AG04450 (cell line): ENCODE data around the gene CTXN1. TPM values are rescaled to one million over a fixed set of nuclear protein-coding genes. Genes with fewer than 3 reads are reported as not detected.
"Not testable (repeated sequence)": the region's sequence is repeated elsewhere in the genome, so short reads cannot be mapped to it uniquely, and the experiment has no call there.

Experiments
- CTCF ChIA-PET: fragments of 300-600, 350-600 bp; formaldehyde crosslinking; extraction: SDS; loops from one replicate; lab custom pipeline; 2022; ENCODE audit warnings: antibody characterized with exemption, inconsistent platforms; lab: Charles Lee
- POLR2A ChIA-PET: fragments of 350-600 bp; formaldehyde crosslinking; extraction: SDS; loops from one replicate; lab custom pipeline; 2021; ENCODE audit warnings: antibody characterized with exemption, inconsistent platforms; lab: Yijun Ruan, JAX
- DNase-seq: peaks from one replicate; pipeline ENCODE4 v3.0.0-alpha.2; 2011; ENCODE audit warnings: low read depth, low spot score
- H3K27ac ChIP-seq: one replicate; pipeline ENCODE4 v1.5.1; 2012; ENCODE audit warnings: low read depth, low read length, control low read depth
- H3K27me3 ChIP-seq: one replicate; pipeline ENCODE4 v1.6.0; 2012; ENCODE audit warnings: low read length; ENCODE audit not compliant: control insufficient read depth, insufficient read depth
- H3K4me3 ChIP-seq: 2 replicates; pipeline ENCODE4 v1.5.1; 2011; ENCODE audit warnings: mild to moderate bottlenecking, low read depth, low read length, control low read depth
- H3K9me3 ChIP-seq: 2 replicates; pipeline ENCODE4 v1.5.1; 2012; ENCODE audit warnings: low read length; ENCODE audit not compliant: control insufficient read depth, insufficient read depth
- CTCF ChIP-seq: IDR thresholded peaks from 2 replicates; pipeline ENCODE4 v1.5.1; 2011; ENCODE audit warnings: low read depth, low read length, control low read depth, inconsistent platforms
- polyA plus RNA-seq: library from polyadenylated mRNA; depleted of rRNA; stranded (reverse); fragments of >200 nt; gene quantifications from 2 replicates; pipeline ENCODE4 v1.2.3, GENCODE V29; 2011

The CTXN1 gene
- polyA plus RNA-seq, 1 experiment: 0.95 TPM

- TF ChIP-seq CTCF: no peak
- ChIA-PET POLR2A (no interaction called here), CTCF (no interaction called here)
- Histone ChIP-seq H3K9me3 (no peaks in the 10 kb centered on the region; the same call in 1 of the 2 replicates), H3K27me3 (no peaks in the 10 kb centered on the region), H3K4me3 (no peak overlapping the region), H3K27ac (no peak overlapping the region)
- no peak for DNase-seq
These were observed 30.4 kb downstream of the CTXN1 start for GRCh38 chr19:7895565-7895964.

- CTCF ChIA-PET: interaction anchor here (1.3 kb wide), 1 partner anchor 9 kb away, joined by 3 read pairs; the partner anchor contains the start of gene MAP2K7
- no peak for DNase-seq
These were observed 31.2 kb downstream of the CTXN1 start for GRCh38 chr19:7894612-7895309.

GRCh38 chr19:7893362-7894101 is 32.4 kb downstream of the CTXN1 start:
- DNase-seq, H3K4me3 ChIP-seq, H3K27me3 ChIP-seq, H3K9me3 ChIP-seq, H3K27ac ChIP-seq: not testable (repeated sequence)
- ChIA-PET CTCF (interaction anchor here (0.6 to 1.3 kb wide), 3 partner anchors 10 to 1442 kb away, joined by 3 to 5 read pairs (median 4); partner anchors contain the start of gene MAP2K7), POLR2A (interaction anchor here (0.6 to 0.7 kb wide), 3 partner anchors 8 to 205 kb away, joined by 5 to 8 read pairs (median 5); no protein-coding TSS in a partner anchor)

More at GRCh38 chr19:7894612-7895309, 31.2 kb downstream of the CTXN1 start:
- no peak for TF ChIP-seq CTCF
- POLR2A ChIA-PET: no interaction called here
- H3K9me3 ChIP-seq: no peaks in the 10 kb centered on the region; the same call in 1 of the 2 replicates
- H3K4me3 ChIP-seq: no peak overlapping the region
- H3K27me3 ChIP-seq: no peaks in the 10 kb centered on the region
- H3K27ac ChIP-seq: no peak overlapping the region

- Histone ChIP-seq H3K4me3 (peak overlapping the region; percentile 71), H3K9me3 (no peaks in the 10 kb centered on the region; the same call in 1 of the 2 replicates), H3K27me3 (peaks cover 2% of the 10 kb centered on the region), H3K27ac (no peak overlapping the region)
- CTCF ChIA-PET: interaction anchor here (0.5 to 2.3 kb wide), 4 partner anchors 15 to 692 kb away, joined by 3 to 12 read pairs (median 4); partner anchors contain the start of genes MAP2K7 and TIMM44
- no peak for DNase-seq
- TF ChIP-seq CTCF: no peak
- POLR2A ChIA-PET: interaction anchor here (0.6 to 1.2 kb wide), 4 partner anchors 9 to 31 kb away, joined by 3 to 4 read pairs (median 4); partner anchors contain the start of genes MAP2K7 and SNAPC2
These were observed 37.1 kb downstream of the CTXN1 start for GRCh38 chr19:7888826-7889217.

GRCh38 chr19:7888145-7888825 is 37.6 kb downstream of the CTXN1 start, which contains the start of gene LRRC8E:
Gene LRRC8E, plus strand, starts transcription at chr19:7888510. Its CDS starts 7,094 bp downstream, at chr19:7895604.
- ChIA-PET POLR2A (interaction anchor here (0.5 to 1.2 kb wide), 6 partner anchors 9 to 32 kb away, joined by 3 to 8 read pairs (median 4); partner anchors contain the start of genes MAP2K7 and SNAPC2), CTCF (interaction anchor here (0.5 to 2.3 kb wide), 5 partner anchors 16 to 693 kb away, joined by 3 to 12 read pairs (median 4); partner anchors contain the start of genes MAP2K7 and TIMM44)
- DNase-seq: no peak
- peak within 1 kb of the TSS; percentile 71 for H3K4me3 ChIP-seq
- TF ChIP-seq CTCF: no peak
- no peaks in the 10 kb centered on the region; the same call in 1 of the 2 replicates for H3K9me3 ChIP-seq
- H3K27ac ChIP-seq: no peak within 1 kb of the TSS
- H3K27me3 ChIP-seq: peaks cover 2% of the 10 kb centered on the region
